ENCODE measurements around the gene VSIR. TPM values are rescaled to one million over a fixed set of nuclear protein-coding genes. Genes with fewer than 3 reads are reported as not detected.

The VSIR gene
- total RNA-seq, 4 donors from 2014 or later: 34.1 to 51.7 (median 44.8) TPM

- intact Hi-C loops (cut with DNase I): loop anchor here (10.0 kb wide), 1 partner anchor 390 kb away; the partner anchor contains the start of gene SLC29A3
- Histone ChIP-seq H3K27me3 (no peaks in the 10 kb centered on the region), H3K27ac (no peak overlapping the region), H3K9me3 (no peaks in the 10 kb centered on the region), H3K4me3 (no peak overlapping the region), H3K36me3 (no peaks in the 10 kb centered on the region), H3K4me1 (peaks cover 3 to 20% (median 7%) of the 10 kb centered on the region in 3 donors)
- WGBS, 2 donors: 100% methylated on average over 2 of the region's 18 CpGs; no CpG with 5 or more reads in 1 of the 2 donors
- no peak for TF ChIP-seq POLR2A (IDR thresholded peaks at IDR 0.05)
- no peak for TF ChIP-seq CTCF (IDR thresholded peaks at IDR 0.05)
- no peak for DNase-seq
Measured at GRCh38 chr10:71704816-71705215, 68.5 kb downstream of the VSIR start.

- H3K36me3 ChIP-seq: no peaks in the 10 kb centered on the region
- H3K4me1 ChIP-seq: peaks cover 3 to 17% (median 7%) of the 10 kb centered on the region in 3 donors
- 78% methylated on average over 4 of the region's 11 CpGs; no CpG with 5 or more reads in 1 of the 2 donors for WGBS, 2 donors
- no peaks in the 10 kb centered on the region for H3K27me3 ChIP-seq
- DNase-seq: no peak
- H3K27ac ChIP-seq: no peak overlapping the region
- TF ChIP-seq CTCF (IDR thresholded peaks at IDR 0.05): no peak
- TF ChIP-seq POLR2A (IDR thresholded peaks at IDR 0.05): no peak
- no peak overlapping the region for H3K4me3 ChIP-seq
- intact Hi-C loops (cut with DNase I): loop anchor here (10.0 kb wide), 1 partner anchor 389 kb away; the partner anchor contains the start of gene SLC29A3
- no peaks in the 10 kb centered on the region for H3K9me3 ChIP-seq
Measured at GRCh38 chr10:71703577-71703976, 69.7 kb downstream of the VSIR start.

GRCh38 chr10:71701496-71702132, 71.7 kb downstream of the VSIR start:
- Histone ChIP-seq H3K36me3 (no peaks in the 10 kb centered on the region), H3K4me1 (peaks cover 0 to 13% (median 3%) of the 10 kb centered on the region in 3 donors), H3K9me3 (no peaks in the 10 kb centered on the region), H3K27ac (no peak overlapping the region), H3K27me3 (no peaks in the 10 kb centered on the region), H3K4me3 (no peak overlapping the region)
- intact Hi-C loops (cut with DNase I): loop anchor here (10.0 kb wide), 1 partner anchor 387 kb away; the partner anchor contains the start of gene SLC29A3
- WGBS, 2 donors: 83 to 84% methylated on average over 2 to 6 of the region's 11 CpGs
- DNase-seq: no peak
- TF ChIP-seq CTCF (IDR thresholded peaks at IDR 0.05) (no peak), POLR2A (IDR thresholded peaks at IDR 0.05) (no peak)

- no peak for DNase-seq
Measured at GRCh38 chr10:71700731-71701368, 72.5 kb downstream of the VSIR start.

More at GRCh38 chr10:71700731-71701368, 72.5 kb downstream of the VSIR start:
- H3K27me3 ChIP-seq: no peaks in the 10 kb centered on the region
- H3K9me3 ChIP-seq: no peaks in the 10 kb centered on the region
- H3K4me1 ChIP-seq: peaks cover 0 to 19% (median 9%) of the 10 kb centered on the region in 3 donors
- no peaks in the 10 kb centered on the region for H3K36me3 ChIP-seq
- H3K27ac ChIP-seq: no peak overlapping the region
- 80 to 96% methylated on average over 2 to 8 of the region's 11 CpGs for WGBS, 2 donors
- intact Hi-C loops (cut with DNase I): loop anchor here (10.0 kb wide), 1 partner anchor 386 kb away; the partner anchor contains the start of gene SLC29A3
- H3K4me3 ChIP-seq: no peak overlapping the region
- TF ChIP-seq POLR2A (IDR thresholded peaks at IDR 0.05) (no peak), CTCF (IDR thresholded peaks at IDR 0.05) (no peak)
